Measurements from ENCODE around the gene BCL2L12. TPM values are rescaled to one million over a fixed set of nuclear protein-coding genes. Genes with fewer than 3 reads are reported as not detected.

Gene BCL2L12
- total RNA-seq, 2 experiments from 2014 or later: 87.2 to 89.1 TPM

- no peak within 1 kb of the TSS for H3K27ac Mint-ChIP-seq
- peak; percentile 54 for DNase-seq
- ChIA-PET POLR2A (interaction anchor here (2.0 kb wide), 1 partner anchor 12 kb away, joined by 6 read pairs; the partner anchor contains the start of gene PRMT1), CTCF (interaction anchor here (0.6 to 1.6 kb wide), 3 partner anchors 13 to 888 kb away, joined by 3 read pairs; no protein-coding TSS in a partner anchor)
- peak within 1 kb of the TSS; percentile 75 for H3K4me3 Mint-ChIP-seq
- H3K36me3 Mint-ChIP-seq: peaks cover 33% of the 10 kb centered on the region
- H3K4me1 Mint-ChIP-seq (ENCODE audit: low read depth): peaks cover 16% of the 10 kb centered on the region
- H3K27me3 Mint-ChIP-seq: peaks cover 15% of the 10 kb centered on the region
- H3K9me3 Mint-ChIP-seq: no peaks in the 10 kb centered on the region
- intact Hi-C loops (cut with micrococcal nuclease): no loop called here
Measured at GRCh38 chr19:49689133-49690078, 23.7 kb downstream of the BCL2L12 start, which contains the start of gene ADM5. ADM5 (plus strand) TSS chr19:49689594; CDS start chr19:49689838, 244 bp downstream.

GRCh38 chr19:49690079-49690655, 24.4 kb downstream of the BCL2L12 start:
- ChIA-PET CTCF (interaction anchor here (0.6 to 1.6 kb wide), 2 partner anchors 14 to 889 kb away, joined by 3 read pairs; no protein-coding TSS in a partner anchor), POLR2A (interaction anchor here (0.7 to 2.0 kb wide), 2 partner anchors 12 to 13 kb away, joined by 3 to 6 read pairs; partner anchors contain the start of gene PRMT1)
- intact Hi-C loops (cut with micrococcal nuclease): no loop called here
- Mint-ChIP-seq H3K27me3 (peaks cover 15% of the 10 kb centered on the region), H3K27ac (no peak overlapping the region), H3K4me3 (peak overlapping the region; percentile 75), H3K36me3 (peaks cover 29% of the 10 kb centered on the region), H3K4me1 (ENCODE audit: low read depth) (peaks cover 16% of the 10 kb centered on the region), H3K9me3 (no peaks in the 10 kb centered on the region)
- DNase-seq: no peak

DNA sequence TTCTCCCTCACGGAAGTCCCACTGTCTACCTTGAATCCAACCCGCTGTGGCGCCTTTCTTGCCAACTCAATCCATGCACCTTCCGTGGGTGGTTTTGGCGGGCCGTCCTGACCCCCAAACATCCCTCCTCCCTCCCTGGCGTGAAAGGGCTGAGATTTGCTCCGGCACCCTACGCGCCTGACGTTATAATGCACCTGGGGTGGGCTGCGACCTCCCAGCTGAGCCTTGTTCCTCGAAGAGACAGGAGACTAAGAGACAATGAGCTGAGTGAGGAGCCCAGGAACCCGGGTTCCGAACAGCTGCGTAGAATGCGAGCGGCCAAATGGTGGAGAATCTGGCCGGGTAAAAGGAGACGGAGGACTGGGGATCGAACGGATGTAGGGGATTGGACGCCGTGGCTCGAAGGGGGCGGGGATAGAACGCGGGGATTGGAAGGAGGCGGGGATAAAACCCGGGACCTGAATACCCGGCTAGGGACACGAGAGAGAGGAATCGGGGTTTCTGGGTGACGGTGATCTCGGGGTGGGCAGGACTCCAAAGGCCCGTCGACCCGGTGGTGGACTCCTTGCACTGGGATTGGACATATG, 25.0 kb downstream of the BCL2L12 start, which contains the start of gene CPT1C:
Gene CPT1C, plus strand, starts transcription at position 461 of the 587 bp plus-strand sequence. CDS start 1,137 bp downstream, outside the sequence.
- peak; percentile 71 for DNase-seq
- Mint-ChIP-seq H3K4me1 (ENCODE audit: low read depth) (peaks cover 16% of the 10 kb centered on the region), H3K27me3 (peaks cover 15% of the 10 kb centered on the region), H3K36me3 (peaks cover 23% of the 10 kb centered on the region), H3K9me3 (no peaks in the 10 kb centered on the region), H3K4me3 (peak within 1 kb of the TSS; percentile 75), H3K27ac (no peak within 1 kb of the TSS)
- POLR2A ChIA-PET: interaction anchor here (0.7 to 2.0 kb wide), 2 partner anchors 11 to 14 kb away, joined by 3 to 6 read pairs; partner anchors contain the start of gene PRMT1
- CTCF ChIA-PET: interaction anchor here (1.6 kb wide), 1 partner anchor 14 kb away, joined by 3 read pairs; no protein-coding TSS in a partner anchor
- intact Hi-C loops (cut with micrococcal nuclease): no loop called here

DNA sequence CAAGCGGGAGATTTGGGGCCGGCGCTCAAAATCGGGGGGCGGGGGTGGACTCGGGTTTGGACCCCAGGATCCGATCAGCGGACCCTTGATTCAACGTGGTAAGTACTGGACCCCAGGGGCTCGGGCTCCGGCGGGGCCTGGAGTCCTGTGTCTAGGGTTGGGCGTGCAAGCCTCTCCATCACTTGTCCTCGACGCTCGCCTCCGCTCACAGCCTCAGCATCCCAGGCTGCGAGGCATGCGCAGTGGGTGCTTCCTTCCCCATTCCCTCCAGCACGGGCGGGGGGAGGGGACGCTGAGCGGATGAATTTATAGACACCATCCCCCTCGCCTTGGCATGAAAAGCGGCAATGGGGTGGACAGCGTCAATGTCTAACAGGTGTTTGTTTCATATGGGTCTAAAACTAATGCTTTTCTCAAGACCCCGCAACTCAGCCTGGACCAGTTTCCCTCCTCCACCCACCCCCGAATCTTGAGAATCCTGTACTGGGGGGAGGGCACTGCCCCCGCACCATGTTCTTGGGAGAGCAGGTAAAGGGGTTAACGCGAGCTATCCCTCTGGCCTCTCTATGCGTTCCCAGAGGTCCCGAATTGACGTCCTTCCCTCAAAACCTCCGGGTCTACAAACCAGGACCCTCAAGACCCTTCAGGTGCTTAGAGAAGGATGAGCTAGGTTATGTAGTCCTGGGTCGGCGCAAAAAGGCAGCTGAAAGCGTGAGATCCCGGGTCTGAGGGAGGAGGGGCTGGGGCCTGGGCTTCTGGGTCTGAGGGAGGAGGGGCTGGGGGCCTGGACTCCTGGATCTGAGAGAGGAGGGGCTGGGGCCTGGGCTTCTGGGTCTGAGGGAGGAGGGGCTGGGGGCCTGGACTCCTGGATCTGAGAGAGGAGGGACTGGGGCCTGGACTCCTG, 25.8 kb downstream of the BCL2L12 start:
- ChIA-PET POLR2A (interaction anchor here (0.9 to 2.0 kb wide), 2 partner anchors 11 to 15 kb away, joined by 3 to 6 read pairs; partner anchors contain the start of gene PRMT1), CTCF (interaction anchor here (0.8 to 1.6 kb wide), 3 partner anchors 11 to 178 kb away, joined by 3 to 8 read pairs (median 3); no protein-coding TSS in a partner anchor)
- Mint-ChIP-seq H3K4me1 (ENCODE audit: low read depth) (peaks cover 16% of the 10 kb centered on the region), H3K4me3 (peak overlapping the region; percentile 75), H3K9me3 (no peaks in the 10 kb centered on the region), H3K27me3 (peaks cover 15% of the 10 kb centered on the region), H3K36me3 (peaks cover 22% of the 10 kb centered on the region), H3K27ac (no peak overlapping the region)
- DNase-seq: peak; percentile 57
- intact Hi-C loops (cut with micrococcal nuclease): no loop called here

GRCh38 chr19:49692147-49692506, 26.4 kb downstream of the BCL2L12 start:
- Mint-ChIP-seq H3K4me1 (ENCODE audit: low read depth) (peaks cover 16% of the 10 kb centered on the region), H3K36me3 (peaks cover 18% of the 10 kb centered on the region), H3K27me3 (peaks cover 15% of the 10 kb centered on the region), H3K27ac (no peak overlapping the region), H3K4me3 (no peak overlapping the region), H3K9me3 (no peaks in the 10 kb centered on the region)
- CTCF ChIA-PET: interaction anchor here (0.8 to 1.5 kb wide), 2 partner anchors 11 to 178 kb away, joined by 3 to 8 read pairs; no protein-coding TSS in a partner anchor
- intact Hi-C loops (cut with micrococcal nuclease): no loop called here
- POLR2A ChIA-PET: interaction anchor here (0.9 kb wide), 1 partner anchor 11 kb away, joined by 3 read pairs; no protein-coding TSS in a partner anchor
- no peak for DNase-seq

DNA sequence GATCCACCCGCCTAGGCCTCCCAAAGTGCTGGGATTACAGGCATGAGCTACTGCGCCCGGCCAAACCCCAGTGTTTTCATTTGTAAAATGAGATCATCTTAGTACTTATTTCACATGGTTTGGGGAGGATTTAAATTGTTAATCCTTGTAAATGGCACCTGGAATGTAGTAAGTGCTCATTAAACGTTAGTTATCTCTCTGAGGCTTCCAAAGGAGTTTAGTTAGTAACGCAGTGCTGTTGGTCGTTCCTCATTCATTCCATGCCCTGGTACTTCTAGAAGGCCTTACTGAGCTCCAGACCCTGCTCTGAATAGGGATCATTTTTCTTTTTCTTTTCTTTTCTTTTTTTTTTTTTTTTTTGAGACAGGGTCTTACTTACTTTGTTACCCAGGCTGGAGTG, 30.4 kb downstream of the BCL2L12 start:
- CTCF ChIA-PET: interaction anchor here (1.3 kb wide), 1 partner anchor 15 kb away, joined by 8 read pairs; no protein-coding TSS in a partner anchor
- intact Hi-C loops (cut with micrococcal nuclease): no loop called here
- no peak overlapping the region for H3K27ac Mint-ChIP-seq

DNA sequence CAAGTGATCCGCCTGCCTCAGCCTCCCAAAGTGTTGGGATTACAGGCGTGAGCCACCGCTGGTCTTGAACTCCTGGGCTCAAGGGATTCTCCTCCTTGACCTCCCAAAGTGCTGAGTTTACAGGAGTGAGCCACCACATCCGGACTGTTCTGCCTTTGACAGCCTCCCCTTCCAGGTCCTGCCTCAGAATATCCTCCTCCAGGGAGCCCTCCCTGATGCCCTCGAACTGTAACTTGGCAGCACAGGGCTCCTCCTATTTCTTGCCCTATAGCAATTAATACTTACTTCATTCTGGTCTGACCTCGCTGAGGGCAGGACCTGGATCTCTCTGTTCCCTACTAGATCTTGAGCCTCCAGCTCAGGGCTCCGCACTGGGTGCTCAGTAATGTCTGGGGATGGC, 31.1 kb downstream of the BCL2L12 start:
- intact Hi-C loops (cut with micrococcal nuclease): no loop called here
- CTCF ChIA-PET: no interaction called here
- no peaks in the 10 kb centered on the region for H3K36me3 Mint-ChIP-seq
- H3K9me3 Mint-ChIP-seq: no peaks in the 10 kb centered on the region
- POLR2A ChIA-PET: no interaction called here
- no peak overlapping the region for H3K4me3 Mint-ChIP-seq
- no peak overlapping the region for H3K27ac Mint-ChIP-seq
- H3K4me1 Mint-ChIP-seq (ENCODE audit: low read depth): no peaks in the 10 kb centered on the region
- peaks cover 8% of the 10 kb centered on the region for H3K27me3 Mint-ChIP-seq
- no peak for DNase-seq

More for the DNA sequence above, 30.4 kb downstream of the BCL2L12 start:
- H3K4me3 Mint-ChIP-seq: no peak overlapping the region
- peaks cover 9% of the 10 kb centered on the region for H3K27me3 Mint-ChIP-seq
- DNase-seq: no peak
- no peaks in the 10 kb centered on the region for H3K36me3 Mint-ChIP-seq
- H3K9me3 Mint-ChIP-seq: no peaks in the 10 kb centered on the region
- peaks cover 3% of the 10 kb centered on the region for H3K4me1 Mint-ChIP-seq (ENCODE audit: low read depth)
- POLR2A ChIA-PET: interaction anchor here (0.6 kb wide), 1 partner anchor 11 kb away, joined by 4 read pairs; no protein-coding TSS in a partner anchor

DNA sequence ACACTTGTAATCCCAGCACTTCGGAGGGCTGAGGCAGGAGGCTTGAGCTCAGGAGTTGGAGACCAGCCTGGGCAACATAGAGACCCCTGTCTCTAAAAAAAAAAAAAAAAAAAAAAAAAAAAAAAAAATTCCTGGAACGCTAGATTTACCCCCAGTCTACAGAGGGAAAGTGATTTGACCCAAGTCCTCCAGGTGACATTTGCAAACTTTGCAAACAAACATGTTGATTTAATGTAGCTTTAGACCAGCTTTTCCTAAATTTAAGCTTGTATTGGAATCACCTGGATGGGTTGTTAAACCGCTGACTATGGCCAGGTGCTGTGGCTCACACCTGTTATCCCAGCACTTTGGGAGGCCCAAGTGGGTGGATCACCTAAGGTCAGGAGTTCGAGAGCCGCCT, 33.6 kb downstream of the BCL2L12 start:
- CTCF ChIA-PET: no interaction called here
- intact Hi-C loops (cut with micrococcal nuclease): no loop called here

DNA sequence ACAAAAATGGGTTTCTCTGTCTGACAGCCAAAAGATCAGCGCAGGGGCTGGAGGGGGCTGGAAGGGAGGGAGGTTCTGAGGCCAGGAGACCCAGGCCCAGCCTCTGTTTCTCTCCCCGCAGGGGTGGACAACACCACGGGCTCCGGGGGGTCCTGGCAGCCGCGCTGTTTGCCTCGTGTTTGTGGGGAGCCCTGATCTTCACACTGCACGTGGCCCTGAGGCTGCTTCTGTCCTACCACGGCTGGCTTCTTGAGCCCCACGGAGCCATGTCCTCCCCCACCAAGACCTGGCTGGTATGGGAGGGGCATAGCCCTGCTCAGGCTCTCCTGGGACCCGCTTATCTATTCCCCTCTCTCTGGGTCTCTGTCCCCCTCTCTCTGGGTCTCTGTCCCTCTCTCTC, 34.8 kb downstream of the BCL2L12 start:
- Mint-ChIP-seq H3K27ac (no peak overlapping the region), H3K4me1 (ENCODE audit: low read depth) (no peaks in the 10 kb centered on the region), H3K9me3 (no peaks in the 10 kb centered on the region), H3K36me3 (no peaks in the 10 kb centered on the region), H3K4me3 (no peak overlapping the region), H3K27me3 (peaks cover 4% of the 10 kb centered on the region)
- DNase-seq: no peak
- ChIA-PET POLR2A (interaction anchor here (0.6 to 0.7 kb wide), 2 partner anchors 12 to 190 kb away, joined by 3 read pairs; no protein-coding TSS in a partner anchor), CTCF (no interaction called here)
- intact Hi-C loops (cut with micrococcal nuclease): no loop called here

More for the DNA sequence above, 33.6 kb downstream of the BCL2L12 start:
- no peak for DNase-seq
- Mint-ChIP-seq H3K36me3 (no peaks in the 10 kb centered on the region), H3K4me1 (ENCODE audit: low read depth) (no peaks in the 10 kb centered on the region), H3K9me3 (no peaks in the 10 kb centered on the region), H3K4me3 (no peak overlapping the region), H3K27me3 (peaks cover 4% of the 10 kb centered on the region), H3K27ac (no peak overlapping the region)
- POLR2A ChIA-PET: no interaction called here

- Mint-ChIP-seq H3K4me1 (ENCODE audit: low read depth) (no peaks in the 10 kb centered on the region), H3K9me3 (no peaks in the 10 kb centered on the region), H3K4me3 (no peak overlapping the region), H3K36me3 (no peaks in the 10 kb centered on the region), H3K27ac (no peak overlapping the region), H3K27me3 (peaks cover 4% of the 10 kb centered on the region)
- intact Hi-C loops (cut with micrococcal nuclease): no loop called here
- DNase-seq: no peak
- POLR2A ChIA-PET: interaction anchor here (0.6 kb wide), 1 partner anchor 11 kb away, joined by 3 read pairs; no protein-coding TSS in a partner anchor
- CTCF ChIA-PET: no interaction called here
Measured at GRCh38 chr19:49701271-49701786, 35.6 kb downstream of the BCL2L12 start.

Measured in activated CD4-positive, alpha-beta memory T cell treated with anti-CD3 and anti-CD28 coated beads for 36 hours (primary cell).